Cerebellar nuclear complex (tissue), 1 donor: ENCODE measurements around the gene COASY.
"Not testable (repeated sequence)": the region's sequence is repeated elsewhere in the genome, so short reads cannot be mapped to it uniquely, and the experiment has no call there.

Source experiments
- DNase-seq, 2 experiments: peaks; one replicate each; lab custom pipeline; 2025; lab: John Stamatoyannopoulos, UW

Gene COASY

DNA sequence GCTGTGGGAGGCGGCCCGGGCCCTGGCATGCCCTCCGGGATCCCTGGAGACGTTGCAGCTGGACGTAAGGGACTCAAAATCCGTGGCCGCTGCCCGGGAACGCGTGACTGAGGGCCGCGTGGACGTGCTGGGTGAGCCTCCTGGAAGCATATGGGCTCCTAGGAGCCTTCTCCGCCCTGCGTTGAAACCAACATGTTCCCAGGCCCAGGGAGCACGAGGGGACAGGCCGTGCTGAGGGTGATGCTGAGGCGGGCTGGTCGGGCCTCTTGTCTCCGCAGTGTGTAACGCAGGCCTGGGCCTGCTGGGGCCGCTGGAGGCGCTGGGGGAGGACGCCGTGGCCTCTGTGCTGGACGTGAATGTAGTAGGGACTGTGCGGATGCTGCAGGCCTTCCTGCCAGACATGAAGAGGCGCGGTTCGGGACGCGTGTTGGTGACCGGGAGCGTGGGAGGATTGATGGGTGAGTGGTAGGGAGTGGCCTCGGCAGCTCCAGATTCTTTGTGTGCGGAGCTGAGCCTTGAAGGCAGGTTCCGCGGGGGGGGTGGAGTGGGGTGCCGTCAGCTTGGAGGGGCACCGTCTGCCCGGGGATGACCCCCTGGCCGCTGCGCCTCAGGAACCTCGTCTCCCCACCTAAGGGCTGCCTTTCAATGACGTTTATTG lies 8.7 kb upstream of the COASY start:
- DNase-seq = no peak

GRCh38 chr17:42553866-42554249 lies 8.1 kb upstream of the COASY start:
- DNase-seq = no peak

- DNase-seq = peak in 1 of 2 experiments; percentile 53
Observed at GRCh38 chr17:42554250-42555121, 7.5 kb upstream of the COASY start.

- DNase-seq = no peak
Observed at GRCh38 chr17:42555122-42555622, 6.8 kb upstream of the COASY start.

GRCh38 chr17:42555961-42556617 lies 5.9 kb upstream of the COASY start:
- not testable (repeated sequence) for DNase-seq

- no peak for DNase-seq
Observed at GRCh38 chr17:42559075-42559474, 2.9 kb upstream of the COASY start.

DNA sequence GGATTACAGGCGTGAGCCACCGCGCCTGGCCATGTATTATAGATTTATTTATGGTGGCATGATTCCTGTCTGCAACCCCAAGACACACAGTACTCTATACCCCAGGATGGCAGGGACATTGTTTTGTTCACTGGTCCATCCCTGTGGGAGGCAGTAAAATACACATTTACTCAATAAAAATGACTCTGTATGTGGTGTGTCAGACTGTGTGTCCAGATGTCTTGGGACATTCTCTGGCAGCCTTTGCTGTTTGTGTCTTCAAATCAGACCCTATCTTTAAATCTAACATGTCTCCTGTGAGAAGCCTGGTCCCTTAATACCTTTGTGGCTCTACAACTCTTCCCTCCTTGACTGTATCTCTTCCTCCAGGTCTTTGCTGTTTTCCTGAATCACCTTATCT lies 1.7 kb upstream of the COASY start:
- DNase-seq = no peak

DNA sequence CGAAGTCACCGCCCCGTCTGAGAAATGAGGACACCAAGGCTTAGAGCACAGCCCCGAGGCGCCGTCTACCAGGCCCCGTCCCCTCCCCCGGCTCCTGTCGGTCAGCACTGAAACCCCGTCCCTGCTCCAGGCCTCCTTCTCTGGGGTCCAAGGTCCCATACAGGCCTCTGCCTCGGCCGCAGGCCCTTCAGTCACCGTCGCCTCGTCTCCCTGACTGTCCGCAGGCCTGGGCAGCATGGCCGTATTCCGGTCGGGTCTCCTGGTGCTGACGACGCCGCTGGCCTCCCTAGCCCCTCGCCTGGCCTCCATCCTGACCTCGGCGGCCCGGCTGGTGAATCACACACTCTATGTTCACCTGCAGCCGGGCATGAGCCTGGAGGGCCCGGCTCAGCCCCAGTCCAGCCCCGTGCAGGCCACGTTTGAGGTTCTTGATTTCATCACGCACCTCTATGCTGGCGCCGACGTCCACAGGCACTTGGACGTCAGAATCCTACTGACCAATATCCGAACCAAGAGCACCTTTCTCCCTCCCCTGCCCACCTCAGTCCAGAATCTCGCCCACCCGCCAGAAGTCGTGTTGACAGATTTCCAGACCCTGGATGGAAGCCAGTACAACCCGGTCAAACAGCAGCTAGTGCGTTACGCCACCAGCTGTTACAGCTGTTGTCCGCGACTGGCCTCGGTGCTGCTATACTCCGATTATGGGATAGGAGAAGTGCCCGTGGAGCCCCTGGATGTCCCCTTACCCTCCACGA lies 617 bp downstream of the COASY start:
- DNase-seq = no peak

DNA sequence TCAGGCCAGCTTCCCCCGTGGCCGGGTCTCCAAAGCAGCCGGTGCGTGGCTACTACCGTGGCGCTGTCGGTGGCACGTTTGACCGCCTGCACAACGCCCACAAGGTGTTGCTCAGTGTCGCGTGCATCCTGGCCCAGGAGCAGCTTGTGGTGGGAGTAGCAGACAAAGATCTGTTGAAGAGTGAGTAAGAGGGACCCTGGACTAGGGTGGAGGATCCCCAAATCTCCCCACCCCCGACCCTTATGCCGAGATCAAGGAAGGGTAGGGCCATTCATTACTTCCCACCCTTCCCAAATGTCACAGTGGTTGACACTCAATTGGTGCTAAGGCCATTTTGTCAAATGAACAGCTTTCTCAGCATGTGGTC lies 1.2 kb downstream of the COASY start:
- DNase-seq = no peak

DNA sequence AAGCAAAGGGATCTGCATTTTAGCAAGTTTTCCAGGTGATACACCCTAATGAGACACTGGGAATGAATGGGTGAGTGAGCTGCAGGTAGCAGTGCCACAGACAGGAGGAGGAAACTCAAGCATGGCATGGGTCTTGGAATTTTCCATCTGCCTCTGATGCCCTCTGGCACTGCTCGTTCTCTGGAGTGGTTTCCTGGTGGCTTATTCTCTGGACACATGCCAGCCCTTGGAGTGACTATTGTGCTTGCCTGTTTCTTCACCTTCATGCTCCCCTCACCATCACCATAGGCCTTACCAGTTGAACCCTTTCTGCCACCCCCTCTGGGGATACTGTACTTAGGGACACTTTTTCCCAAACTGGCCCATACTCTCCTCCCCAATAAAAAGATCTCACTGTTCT lies 1.6 kb downstream of the COASY start:
- DNase-seq = no peak

- DNase-seq = no peak
Observed at GRCh38 chr17:42563950-42564349, 2.0 kb downstream of the COASY start.

- DNase-seq = no peak
Observed at GRCh38 chr17:42564815-42565522, 3.0 kb downstream of the COASY start.

GRCh38 chr17:42565523-42566214 lies 3.7 kb downstream of the COASY start:
- DNase-seq = no peak

DNA sequence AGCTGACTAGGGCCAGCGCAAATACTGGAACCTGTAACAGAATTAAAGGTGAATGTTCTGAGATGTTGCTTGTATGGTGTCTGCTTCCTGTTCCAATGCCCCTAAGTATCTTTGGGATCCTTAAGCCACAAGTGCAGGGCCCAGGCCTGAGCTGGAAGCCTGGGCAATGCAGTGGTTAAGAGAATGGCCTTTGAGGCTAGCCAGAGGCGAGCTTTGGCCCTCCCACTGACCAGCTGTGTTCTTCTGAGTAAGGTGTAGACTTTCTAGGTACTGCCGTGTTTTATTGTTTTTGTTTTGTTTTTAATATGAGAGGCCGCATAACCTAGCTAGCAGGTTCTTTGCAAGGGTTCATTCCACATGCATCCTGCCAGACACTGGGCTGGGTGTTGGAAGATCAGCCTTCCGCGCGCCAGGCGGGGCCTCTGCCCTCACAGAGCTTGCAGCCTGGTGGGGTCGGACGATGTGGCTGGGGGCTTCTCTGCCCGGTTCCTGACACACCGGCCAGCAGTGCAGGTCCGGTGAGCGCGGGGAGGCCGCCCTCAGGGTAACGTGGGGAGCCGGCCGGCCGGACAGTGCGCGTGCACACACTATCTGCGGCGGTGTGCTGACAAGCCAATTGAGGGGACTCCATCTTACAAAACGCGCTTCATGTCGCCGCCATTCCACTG lies 4.4 kb downstream of the COASY start:
- DNase-seq = no peak

DNA sequence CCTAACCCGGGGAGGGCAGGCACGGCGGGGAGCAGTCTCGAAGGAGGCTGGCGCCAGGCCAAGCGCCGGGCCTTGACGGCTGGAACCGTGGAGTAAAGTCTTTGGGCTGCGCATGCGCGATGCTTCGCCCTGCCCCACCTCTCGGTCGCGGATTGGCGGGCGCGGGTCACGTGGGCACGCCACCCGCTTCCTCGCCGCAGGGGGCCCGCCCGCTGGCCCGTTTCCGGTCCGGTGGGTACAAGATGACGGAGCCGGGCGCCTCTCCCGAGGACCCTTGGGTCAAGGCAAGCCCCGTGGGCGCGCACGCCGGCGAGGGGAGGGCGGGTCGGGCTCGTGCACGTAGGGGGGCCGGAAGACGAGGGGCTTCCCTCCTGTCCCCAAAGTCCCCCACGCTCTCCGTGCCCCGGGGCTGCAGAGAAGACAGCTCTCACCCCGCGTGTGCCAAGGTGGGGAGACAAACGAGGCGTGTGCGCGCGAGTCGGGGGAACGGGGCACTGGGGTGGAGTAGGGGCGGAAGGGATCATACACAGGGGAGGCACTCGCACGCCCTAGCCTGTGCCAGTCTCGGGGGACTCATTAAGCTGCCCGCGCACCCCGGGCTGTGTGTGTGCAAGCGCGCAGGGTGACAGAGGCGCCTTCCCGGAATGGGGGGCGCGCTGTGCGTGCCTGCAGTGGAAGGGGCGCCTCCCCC lies 5.1 kb downstream of the COASY start, which contains the start of gene MLX:
TSS of gene MLX (plus strand) at position 218 of the 691 bp plus-strand sequence. CDS start at position 243, 25 bp downstream.
- DNase-seq = peak in 1 of 2 experiments; percentile 69

DNA sequence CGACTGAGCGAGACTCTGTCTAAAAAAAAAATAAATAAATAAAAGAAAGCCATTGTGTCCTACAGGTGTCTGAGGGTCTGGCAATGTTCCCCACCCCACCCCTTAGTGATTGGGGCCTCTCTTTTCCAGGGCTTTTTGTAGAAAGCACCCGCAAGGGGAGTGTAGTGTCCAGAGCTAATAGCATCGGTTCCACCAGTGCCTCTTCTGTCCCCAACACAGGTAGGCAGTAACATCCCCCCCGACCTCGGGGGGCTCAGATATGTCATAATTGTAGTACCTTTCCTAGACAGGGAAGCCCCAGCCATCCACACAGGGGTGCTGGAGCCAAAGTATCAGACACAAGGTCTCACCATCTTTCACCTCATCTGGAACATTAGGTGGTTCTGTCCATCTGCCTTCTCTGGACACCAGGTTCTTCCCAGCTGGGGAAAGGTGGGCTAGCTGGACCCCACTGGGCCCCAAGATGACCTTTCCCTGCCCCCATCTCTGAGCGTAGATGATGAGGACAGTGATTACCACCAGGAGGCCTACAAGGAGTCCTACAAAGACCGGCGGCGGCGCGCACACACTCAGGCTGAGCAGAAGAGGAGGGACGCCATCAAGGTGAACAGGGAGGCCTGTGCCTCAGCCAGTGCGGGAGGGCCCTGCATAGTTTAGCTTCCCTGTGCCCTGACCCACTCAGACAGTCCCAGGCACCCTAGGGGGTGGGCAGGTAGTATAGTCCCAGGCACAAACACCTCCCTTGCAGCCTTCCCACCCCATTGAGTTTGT lies 6.6 kb downstream of the COASY start:
- no peak for DNase-seq

GRCh38 chr17:42571435-42572225 lies 9.7 kb downstream of the COASY start:
- DNase-seq = no peak

GRCh38 chr17:42573095-42573494 lies 11.1 kb downstream of the COASY start:
- no peak for DNase-seq
